H1 (cell line): ENCODE data around the gene LACTB. TPM values are rescaled to one million over a fixed set of nuclear protein-coding genes. Genes with fewer than 3 reads are reported as not detected.

Experiments used
- CTCF ChIA-PET: fragments of 300-600 bp; sonication (Branson Sonifier 250); formaldehyde crosslinking; loops from one replicate; lab custom pipeline; 2021; ENCODE audit not compliant: partially characterized antibody; lab: Charles Lee
- POLR2A ChIA-PET: fragments of 300-600 bp; sonication (Branson Sonifier 250); formaldehyde crosslinking; loops from one replicate; lab custom pipeline; 2021; ENCODE audit warnings: inconsistent platforms; ENCODE audit not compliant: partially characterized antibody; lab: Charles Lee
- DNase-seq, 2 experiments: peaks; one replicate each; pipeline versions ENCODE4 v3.0.0 to v3.0.0-alpha.2; 2010 to 2022; ENCODE audit warnings: low spot score in 2 of 2, low read depth in 1 of 2, mixed read lengths in 1 of 2
- FAIRE-seq: peaks from 2 replicates; lab custom pipeline; 2011; peaks lifted over from hg19 to GRCh38; lab: Jason Lieb, UNC
- H2AFZ ChIP-seq: 2 replicates; pipeline ENCODE4 v1.8.1; 2012; ENCODE audit warnings: low read length, inconsistent platforms
- H2AK5ac ChIP-seq: 2 replicates; pipeline ENCODE4 v1.6.1; 2013; ENCODE audit warnings: low read depth, low read length
- H2BK120ac ChIP-seq: replicated peaks from 2 replicates; pipeline ENCODE3; 2013; ENCODE audit warnings: low read depth, low read length, inconsistent platforms
- H2BK12ac ChIP-seq: 2 replicates; pipeline ENCODE4 v1.6.1; 2013; ENCODE audit warnings: low read depth, low read length
- H2BK15ac ChIP-seq: 2 replicates; pipeline ENCODE4 v1.6.1; 2013; ENCODE audit warnings: low read length
- H2BK20ac ChIP-seq: 2 replicates; pipeline ENCODE4 v1.6.1; 2013; ENCODE audit warnings: low read length
- H2BK5ac ChIP-seq: 2 replicates; pipeline ENCODE4 v1.6.1; 2013; ENCODE audit warnings: low read depth, low read length
- H3K14ac ChIP-seq: 2 replicates; pipeline ENCODE4 v1.6.1; 2013; ENCODE audit warnings: inconsistent platforms; ENCODE audit not compliant: insufficient read length
- H3K18ac ChIP-seq: 2 replicates; pipeline ENCODE4 v1.6.1; 2013; ENCODE audit warnings: low read length; ENCODE audit errors: extremely low read depth
- H3K23ac ChIP-seq: 2 replicates; pipeline ENCODE4 v1.6.1; 2013; ENCODE audit warnings: inconsistent platforms; ENCODE audit not compliant: insufficient read length
- H3K23me2 ChIP-seq: 2 replicates; pipeline ENCODE4 v1.6.1; 2013; ENCODE audit warnings: low read depth, low read length
- H3K27ac ChIP-seq: 2 replicates; pipeline ENCODE4 v1.6.1; 2011; ENCODE audit warnings: low read depth, low read length, inconsistent platforms
- H3K27me3 ChIP-seq, 4 experiments: replicated peaks in 1 of 4; 1 replicate in 1 of 4; 2 replicates in 3 of 4; pipeline versions ENCODE4 v1.6.1 to v1.8.1; 2011 to 2013; ENCODE audit warnings: low read length in 3 of 4, mild to moderate bottlenecking in 3 of 4, inconsistent platforms in 2 of 4, mixed read lengths in 2 of 4, moderate library complexity in 1 of 4; ENCODE audit not compliant: control insufficient read depth in 3 of 4, insufficient read depth in 3 of 4; ENCODE audit errors: extremely low read depth in 1 of 4
- H3K36me3 ChIP-seq, 4 experiments: 2 replicates each; pipeline versions ENCODE4 v1.6.1 to v1.8.1; 2011 to 2013; ENCODE audit warnings: mild to moderate bottlenecking in 4 of 4, low read length in 3 of 4, moderate library complexity in 2 of 4, control low read depth in 1 of 4, inconsistent platforms in 1 of 4; ENCODE audit not compliant: insufficient read depth in 4 of 4, control insufficient read depth in 2 of 4
- H3K4ac ChIP-seq: replicated peaks from 2 replicates; pipeline ENCODE3; 2013; ENCODE audit warnings: low read length, low read depth, mixed read lengths, inconsistent platforms; ENCODE audit not compliant: insufficient read length
- H3K4me1 ChIP-seq, 4 experiments: replicated peaks in 1 of 4; 1 replicate in 1 of 4; 2 replicates in 3 of 4; pipeline versions ENCODE4 v1.6.1 to v1.8.1; 2011 to 2013; ENCODE audit warnings: low read length in 3 of 4, inconsistent platforms in 2 of 4, mixed read lengths in 1 of 4; ENCODE audit not compliant: insufficient read depth in 4 of 4, control insufficient read depth in 3 of 4
- H3K4me2 ChIP-seq, 2 experiments: 2 replicates each; pipeline versions ENCODE4 v1.6.1 to v1.8.1; 2011 to 2013; ENCODE audit warnings: low read depth in 2 of 2, low read length in 2 of 2, control low read depth in 1 of 2, inconsistent platforms in 1 of 2, mild to moderate bottlenecking in 1 of 2; ENCODE audit not compliant: insufficient read depth in 1 of 2
- H3K4me3 ChIP-seq, 4 experiments: fragments of 200-600, 300-600 bp in 1 of 4; sonication (generic), shearing (Covaris generic), sonication (Bioruptor Twin) in 1 of 4; 2 replicates each; pipeline versions ENCODE4 v1.5.1 to v1.8.1; 2011 to 2016; ENCODE audit warnings: low read length in 4 of 4, low read depth in 3 of 4, control low read depth in 2 of 4, inconsistent platforms in 2 of 4, mild to moderate bottlenecking in 2 of 4, mixed read lengths in 1 of 4, moderate library complexity in 1 of 4; ENCODE audit not compliant: insufficient read depth in 2 of 4; ENCODE audit errors: extremely low read depth in 1 of 4
- H3K56ac ChIP-seq: replicated peaks from 2 replicates; pipeline ENCODE3; 2013; ENCODE audit warnings: low read depth, mild to moderate bottlenecking, mixed read lengths, low read length, inconsistent platforms; ENCODE audit not compliant: insufficient read length
- H3K79me1 ChIP-seq: 2 replicates; pipeline ENCODE4 v1.6.1; 2013; ENCODE audit warnings: low read depth, low read length, control low read depth
- H3K79me2 ChIP-seq, 2 experiments: 2 replicates each; pipeline versions ENCODE4 v1.6.1 to v1.8.1; 2012 to 2013; ENCODE audit warnings: low read length in 2 of 2, mild to moderate bottlenecking in 2 of 2, inconsistent platforms in 1 of 2; ENCODE audit not compliant: insufficient read depth in 2 of 2, control insufficient read depth in 1 of 2
- H3K9ac ChIP-seq, 4 experiments: replicated peaks in 1 of 4; 1 replicate in 1 of 4; 2 replicates in 3 of 4; pipeline versions ENCODE4 v1.6.1 to v1.8.1; 2011 to 2013; ENCODE audit warnings: low read depth in 3 of 4, low read length in 3 of 4, control low read depth in 2 of 4, mild to moderate bottlenecking in 2 of 4, moderate library complexity in 2 of 4, inconsistent platforms in 1 of 4; ENCODE audit errors: extremely low read depth in 1 of 4
- H3K9me3 ChIP-seq, 2 experiments: 2 replicates each; pipeline versions ENCODE4 v1.6.1 to v1.8.1; 2012 to 2013; ENCODE audit warnings: mild to moderate bottlenecking in 2 of 2, moderate library complexity in 2 of 2, control low read depth in 1 of 2, inconsistent platforms in 1 of 2, low read depth in 1 of 2, low read length in 1 of 2, mixed read lengths in 1 of 2; ENCODE audit not compliant: insufficient read depth in 2 of 2
- H4K20me1 ChIP-seq, 2 experiments: replicated peaks in 1 of 2; 2 replicates each; pipeline versions ENCODE3 to v1.8.1; 2011 to 2013; ENCODE audit warnings: inconsistent platforms in 2 of 2, low read length in 2 of 2, mild to moderate bottlenecking in 1 of 2; ENCODE audit not compliant: insufficient read depth in 2 of 2, control insufficient read depth in 1 of 2
- H4K5ac ChIP-seq: 2 replicates; pipeline ENCODE4 v1.6.1; 2013; ENCODE audit warnings: low read length, low read depth, mixed read lengths, inconsistent platforms; ENCODE audit not compliant: insufficient read length
- H4K8ac ChIP-seq: 2 replicates; pipeline ENCODE4 v1.8.0; 2013; ENCODE audit warnings: mild to moderate bottlenecking, moderate library complexity, low read length, inconsistent platforms; ENCODE audit not compliant: insufficient read depth; ENCODE audit errors: extremely low read depth
- H4K91ac ChIP-seq: replicated peaks from 2 replicates; pipeline ENCODE3; 2013; ENCODE audit warnings: low read length, mixed read lengths, inconsistent platforms; ENCODE audit not compliant: insufficient read length
- CEBPB ChIP-seq: IDR thresholded peaks from 2 replicates; pipeline ENCODE4 v1.6.1; 2012; ENCODE audit warnings: low read depth, low read length
- RAD21 ChIP-seq, 2 experiments: IDR thresholded peaks in 1 of 2; conservative IDR thresholded peaks in 1 of 2; 2 replicates each; pipeline ENCODE4 v1.6.1; 2011; ENCODE audit warnings: low read depth in 2 of 2, low read length in 2 of 2, improper control_type of control experiment in 1 of 2, inconsistent platforms in 1 of 2, mild to moderate bottlenecking in 1 of 2, moderate library complexity in 1 of 2
- SP2 ChIP-seq: IDR thresholded peaks from 2 replicates; pipeline ENCODE4 v1.6.1; 2012; ENCODE audit warnings: mild to moderate bottlenecking, low read length, inconsistent platforms
- TAF7 ChIP-seq: optimal IDR thresholded peaks from 2 replicates; pipeline ENCODE3; 2011; ENCODE audit warnings: low read depth, mild to moderate bottlenecking, inconsistent platforms, low read length, moderate library complexity, borderline replicate concordance
- WGBS, 2 experiments: shearing (Covaris generic) in 1 of 2; methylation state at CpG; one replicate each; pipeline versions ENCODE4 v1.1.6 to v1.1.7; 2013 to 2015; ENCODE audit warnings: low lambda C conversion rate in 2 of 2, mixed read lengths in 2 of 2, inconsistent platforms in 1 of 2, low coverage in 1 of 2, missing lambda C conversion rate in 1 of 2; ENCODE audit not compliant: insufficient replicate concordance in 2 of 2, insufficient coverage in 1 of 2, insufficient read length in 1 of 2; ENCODE audit errors: extremely low coverage in 1 of 2, missing lambda C conversion rate in 1 of 2; 5-methylcytosine and 5-hydroxymethylcytosine counted together
- polyA plus RNA-seq, 7 experiments: library from polyadenylated mRNA; depleted of rRNA in 3 of 7; stranded (reverse) in 5 of 7; unstranded in 2 of 7; fragments of >200 nt in 5 of 7; fragments of 200-250 nt in 2 of 7; gene quantifications; 1 replicate in 5 of 7; 2 replicates in 1 of 7; 4 replicates in 1 of 7; pipeline versions ENCODE4 v1.2.1 to v1.2.3, GENCODE V29; 2011 to 2013; ENCODE audit warnings: missing spikeins in 2 of 7, mixed read lengths in 2 of 7
- total RNA-seq: library from RNA; stranded (reverse); fragmentation: NEBNext Ultra II Directional; extraction: Animal tissue kit (Norgen Biotek cat#: 25700); gene quantifications from 2 replicates; pipeline ENCODE4 v1.2.1, GENCODE V29; 2021
- TF ChIP-seq, protein P1 (sequence below), 3 experiments: IDR thresholded peaks; 1 replicate in 2 of 3; 2 replicates in 1 of 3; pipeline versions ENCODE4 v1.5.1 to v1.6.1; 2011; ENCODE audit warnings: low read length in 3 of 3, mild to moderate bottlenecking in 3 of 3, inconsistent platforms in 2 of 3, low read depth in 1 of 3, moderate library complexity in 1 of 3; ENCODE audit not compliant: insufficient read depth in 1 of 3; ENCODE audit errors: control extremely low read depth in 1 of 3

Gene LACTB
- total and polyA plus RNA-seq, 2 of the 8 experiments (the other 6 are each of a cell fraction or from before 2014, with no cell fraction given), result 5.8 to 14.9 TPM

DNA sequence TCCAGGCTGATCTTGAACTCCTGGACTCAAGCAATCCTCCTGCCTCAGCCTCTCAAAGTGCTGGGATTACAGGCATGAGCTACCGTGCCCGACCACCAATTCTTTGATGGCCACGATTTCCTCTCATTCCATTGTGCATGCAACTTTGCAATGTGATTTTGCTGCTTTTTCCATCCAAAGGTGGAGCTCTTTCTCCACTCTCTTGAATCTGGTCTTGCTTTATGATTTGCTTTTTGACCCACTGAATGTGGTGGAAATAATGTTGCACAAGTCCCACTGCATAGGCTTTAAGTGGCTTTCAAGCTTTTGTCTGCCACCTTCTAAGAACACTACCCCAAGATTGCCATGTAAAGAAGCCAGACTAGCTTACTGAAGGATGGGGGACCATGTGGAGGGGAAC, 25.0 kb downstream of the LACTB start:
- H2BK12ac ChIP-seq, result no peak overlapping the region
- H3K4ac ChIP-seq, result no peak overlapping the region
- H3K9ac ChIP-seq, result no peak overlapping the region
- no peak overlapping the region for H3K27ac ChIP-seq
- H3K14ac ChIP-seq, result no peak overlapping the region
- FAIRE-seq, result no peak
- no peaks in the 10 kb centered on the region for H3K27me3 ChIP-seq
- no peak overlapping the region for H3K4me2 ChIP-seq
- H2AK5ac ChIP-seq, result no peak overlapping the region
- H2AFZ ChIP-seq, result no peak overlapping the region
- H4K91ac ChIP-seq, result no peak overlapping the region
- H3K9me3 ChIP-seq, result no peaks in the 10 kb centered on the region
- H2BK20ac ChIP-seq, result no peak overlapping the region
- no peak for DNase-seq
- H3K4me1 ChIP-seq, result no peaks in the 10 kb centered on the region
- no peak overlapping the region for H3K18ac ChIP-seq
- TF ChIP-seq, protein P1, sequence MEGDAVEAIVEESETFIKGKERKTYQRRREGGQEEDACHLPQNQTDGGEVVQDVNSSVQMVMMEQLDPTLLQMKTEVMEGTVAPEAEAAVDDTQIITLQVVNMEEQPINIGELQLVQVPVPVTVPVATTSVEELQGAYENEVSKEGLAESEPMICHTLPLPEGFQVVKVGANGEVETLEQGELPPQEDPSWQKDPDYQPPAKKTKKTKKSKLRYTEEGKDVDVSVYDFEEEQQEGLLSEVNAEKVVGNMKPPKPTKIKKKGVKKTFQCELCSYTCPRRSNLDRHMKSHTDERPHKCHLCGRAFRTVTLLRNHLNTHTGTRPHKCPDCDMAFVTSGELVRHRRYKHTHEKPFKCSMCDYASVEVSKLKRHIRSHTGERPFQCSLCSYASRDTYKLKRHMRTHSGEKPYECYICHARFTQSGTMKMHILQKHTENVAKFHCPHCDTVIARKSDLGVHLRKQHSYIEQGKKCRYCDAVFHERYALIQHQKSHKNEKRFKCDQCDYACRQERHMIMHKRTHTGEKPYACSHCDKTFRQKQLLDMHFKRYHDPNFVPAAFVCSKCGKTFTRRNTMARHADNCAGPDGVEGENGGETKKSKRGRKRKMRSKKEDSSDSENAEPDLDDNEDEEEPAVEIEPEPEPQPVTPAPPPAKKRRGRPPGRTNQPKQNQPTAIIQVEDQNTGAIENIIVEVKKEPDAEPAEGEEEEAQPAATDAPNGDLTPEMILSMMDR (IDR thresholded peaks at IDR 0.05; ENCODE audit: control extremely low read depth in 1 of 3, insufficient read depth in 1 of 3, low read depth in 1 of 3, low read length in 3 of 3), result no peak
- TF ChIP-seq SP2 (no peak), RAD21 (IDR thresholded peaks at IDR 0.05 in 1 of 2, conservative IDR thresholded peaks at IDR 0.05 in 1 of 2; ENCODE audit: low read depth in 2 of 2, low read length in 2 of 2) (peak; percentile 18 to 21; a peak in 1 of 4 replicates), CEBPB (no peak), TAF7 (no peak)
- no peaks in the 10 kb centered on the region for H3K79me2 ChIP-seq
- H4K20me1 ChIP-seq, result no peaks in the 10 kb centered on the region
- H3K4me3 ChIP-seq, result no peak overlapping the region
- H3K23me2 ChIP-seq, result peaks cover 3% of the 10 kb centered on the region; the same call in 1 of the 2 replicates
- H3K79me1 ChIP-seq, result no peaks in the 10 kb centered on the region
- H3K36me3 ChIP-seq, result peaks cover 0 to 15% (median 6%) of the 10 kb centered on the region in 4 experiments; a peak in 2 of 8 replicates
- no peak overlapping the region for H2BK5ac ChIP-seq
- no peak overlapping the region for H2BK120ac ChIP-seq
- H4K5ac ChIP-seq, result no peak overlapping the region
- ChIA-PET CTCF (interaction anchor here (0.6 to 2.1 kb wide), 10 partner anchors 8 to 614 kb away, joined by 3 to 10 read pairs (median 3); no protein-coding TSS in a partner anchor), POLR2A (interaction anchor here (0.8 to 2.1 kb wide), 5 partner anchors 12 to 83 kb away, joined by 3 to 4 read pairs (median 3); no protein-coding TSS in a partner anchor)
- no peak overlapping the region for H2BK15ac ChIP-seq
- H3K23ac ChIP-seq, result no peak overlapping the region
- no peak overlapping the region for H3K56ac ChIP-seq
- no peak overlapping the region for H4K8ac ChIP-seq
- WGBS, 2 experiments, result 88% methylated on average over 3 of the region's 3 CpGs; no CpG with 5 or more reads in 1 of the 2 experiments
